DOHH2 (cell line): ENCODE measurements around the gene CNTN2.

Source experiments
- H3F3A ChIP-seq: fragments of 200-600 bp; sonication (generic), shearing (Covaris generic); 2 replicates; pipeline ENCODE4 v1.6.0; 2016; ENCODE audit warnings: antibody characterized with exemption, mild to moderate bottlenecking; ENCODE audit not compliant: control insufficient read depth, insufficient read depth
- H3K27ac ChIP-seq: fragments of 200-600 bp; sonication (generic); 2 replicates; pipeline ENCODE4 v1.5.1; 2014; ENCODE audit warnings: low read depth, mild to moderate bottlenecking, low read length, moderate library complexity
- H3K27me3 ChIP-seq: fragments of 200-600 bp; sonication (generic); 2 replicates; pipeline ENCODE4 v1.6.1; 2014; ENCODE audit warnings: mild to moderate bottlenecking, low read length, mixed read lengths; ENCODE audit not compliant: control insufficient read depth
- H3K36me3 ChIP-seq: fragments of 200-600 bp; sonication (generic); 2 replicates; pipeline ENCODE4 v1.6.1; 2014; ENCODE audit warnings: mild to moderate bottlenecking, low read length, moderate library complexity, mixed read lengths; ENCODE audit not compliant: control insufficient read depth
- H3K4me1 ChIP-seq: fragments of 200-600 bp; sonication (generic); 2 replicates; pipeline ENCODE4 v1.6.1; 2014; ENCODE audit warnings: mild to moderate bottlenecking, low read length, mixed read lengths; ENCODE audit not compliant: control insufficient read depth
- H3K4me2 ChIP-seq: fragments of 200-600 bp; sonication (generic); 2 replicates; pipeline ENCODE4 v1.6.0; 2014; ENCODE audit warnings: mild to moderate bottlenecking, low read length, moderate library complexity
- H3K4me3 ChIP-seq: fragments of 200-600 bp; sonication (generic); 2 replicates; pipeline ENCODE4 v1.5.1; 2014; ENCODE audit warnings: mild to moderate bottlenecking, low read length, mixed read lengths
- H3K79me2 ChIP-seq: fragments of 200-600 bp; sonication (generic); 2 replicates; pipeline ENCODE4 v1.6.1; 2014; ENCODE audit warnings: mild to moderate bottlenecking, low read length, mixed read lengths; ENCODE audit not compliant: control insufficient read depth
- H3K9me2 ChIP-seq: fragments of 200-600 bp; sonication (generic); replicated peaks from 2 replicates; pipeline ENCODE4 v1.6.1; 2014; ENCODE audit warnings: mild to moderate bottlenecking, low read length, mixed read lengths; ENCODE audit not compliant: control insufficient read depth
- H3K9me3 ChIP-seq: fragments of 200-600 bp; sonication (generic); 2 replicates; pipeline ENCODE4 v1.6.1; 2014; ENCODE audit warnings: antibody characterized with exemption, low read length, mixed read lengths; ENCODE audit not compliant: control insufficient read depth, insufficient read depth
- H4K20me1 ChIP-seq: fragments of 200-600 bp; sonication (generic); 2 replicates; pipeline ENCODE4 v1.6.0; 2014; ENCODE audit warnings: low read depth, mild to moderate bottlenecking, antibody characterized with exemption, low read length, moderate library complexity; ENCODE audit not compliant: control insufficient read depth, insufficient read depth
- EZH2phosphoT487 ChIP-seq: fragments of 200-600 bp; sonication (generic); IDR thresholded peaks from 2 replicates; pipeline ENCODE4 v1.6.1; 2017; ENCODE audit warnings: borderline replicate concordance, mild to moderate bottlenecking, antibody characterized with exemption, low read length, moderate library complexity, mixed read lengths
- TF ChIP-seq, protein P1 (sequence below): fragments of 200-600 bp; sonication (generic); IDR thresholded peaks from one replicate; pipeline ENCODE4 v1.5.1; 2014; ENCODE audit warnings: antibody characterized with exemption, mild to moderate bottlenecking, low read depth, low read length; ENCODE audit not compliant: poor library complexity, severe bottlenecking

Gene CNTN2

DNA sequence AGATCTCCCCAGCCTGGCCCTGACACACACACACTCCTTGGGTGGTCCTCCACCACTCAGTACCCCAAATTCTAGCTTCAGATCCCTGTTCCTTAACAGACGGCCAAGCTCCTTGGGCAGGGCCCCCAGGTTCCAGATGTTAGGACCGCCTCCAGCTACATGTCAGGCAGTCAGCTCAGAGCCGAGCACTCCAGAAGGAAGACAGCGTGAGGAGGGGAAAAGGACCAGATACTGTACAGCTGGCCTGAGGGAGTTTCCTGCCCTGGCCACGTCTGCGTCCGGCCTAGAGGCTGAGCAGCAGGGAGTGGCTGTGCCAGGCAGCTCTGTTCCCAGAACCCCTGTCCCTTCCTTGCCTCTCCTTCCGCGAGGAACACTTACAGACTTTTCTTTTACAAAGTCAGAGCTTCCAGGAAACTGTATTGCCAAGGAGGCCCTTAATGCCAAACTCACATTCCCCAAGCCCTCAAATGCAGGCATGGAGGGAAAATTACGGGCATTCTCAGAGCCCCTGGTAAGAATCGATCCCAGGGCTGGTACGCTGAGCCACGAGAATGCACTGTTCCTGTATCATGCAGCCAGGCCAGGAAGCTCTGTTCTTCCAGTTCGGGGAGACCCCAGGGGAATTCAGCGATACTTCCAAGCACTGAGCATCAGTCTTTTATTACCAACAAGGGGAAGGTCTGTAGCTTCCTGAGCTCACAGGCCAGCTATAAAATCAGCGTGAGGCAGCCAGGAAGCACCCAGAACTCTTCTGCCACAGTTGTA is 45.2 kb upstream of the CNTN2 start:
- Histone ChIP-seq H3K79me2 (no peaks in the 10 kb centered on the region), H3K4me2 (no peak overlapping the region), H3K9me3 (no peaks in the 10 kb centered on the region), H3K36me3 (no peaks in the 10 kb centered on the region), H3K27me3 (peaks cover 8% of the 10 kb centered on the region; the same call in 1 of the 2 replicates), H3K4me1 (peaks cover under 1% of the 10 kb centered on the region), H3K27ac (no peak overlapping the region), H3K9me2 (no peaks in the 10 kb centered on the region), H3K4me3 (no peak overlapping the region), H3F3A (no peaks in the 10 kb centered on the region), H4K20me1 (no peaks in the 10 kb centered on the region)
- no peak for TF ChIP-seq EZH2phosphoT487
- TF ChIP-seq, protein P1, sequence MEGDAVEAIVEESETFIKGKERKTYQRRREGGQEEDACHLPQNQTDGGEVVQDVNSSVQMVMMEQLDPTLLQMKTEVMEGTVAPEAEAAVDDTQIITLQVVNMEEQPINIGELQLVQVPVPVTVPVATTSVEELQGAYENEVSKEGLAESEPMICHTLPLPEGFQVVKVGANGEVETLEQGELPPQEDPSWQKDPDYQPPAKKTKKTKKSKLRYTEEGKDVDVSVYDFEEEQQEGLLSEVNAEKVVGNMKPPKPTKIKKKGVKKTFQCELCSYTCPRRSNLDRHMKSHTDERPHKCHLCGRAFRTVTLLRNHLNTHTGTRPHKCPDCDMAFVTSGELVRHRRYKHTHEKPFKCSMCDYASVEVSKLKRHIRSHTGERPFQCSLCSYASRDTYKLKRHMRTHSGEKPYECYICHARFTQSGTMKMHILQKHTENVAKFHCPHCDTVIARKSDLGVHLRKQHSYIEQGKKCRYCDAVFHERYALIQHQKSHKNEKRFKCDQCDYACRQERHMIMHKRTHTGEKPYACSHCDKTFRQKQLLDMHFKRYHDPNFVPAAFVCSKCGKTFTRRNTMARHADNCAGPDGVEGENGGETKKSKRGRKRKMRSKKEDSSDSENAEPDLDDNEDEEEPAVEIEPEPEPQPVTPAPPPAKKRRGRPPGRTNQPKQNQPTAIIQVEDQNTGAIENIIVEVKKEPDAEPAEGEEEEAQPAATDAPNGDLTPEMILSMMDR = no peak

DNA sequence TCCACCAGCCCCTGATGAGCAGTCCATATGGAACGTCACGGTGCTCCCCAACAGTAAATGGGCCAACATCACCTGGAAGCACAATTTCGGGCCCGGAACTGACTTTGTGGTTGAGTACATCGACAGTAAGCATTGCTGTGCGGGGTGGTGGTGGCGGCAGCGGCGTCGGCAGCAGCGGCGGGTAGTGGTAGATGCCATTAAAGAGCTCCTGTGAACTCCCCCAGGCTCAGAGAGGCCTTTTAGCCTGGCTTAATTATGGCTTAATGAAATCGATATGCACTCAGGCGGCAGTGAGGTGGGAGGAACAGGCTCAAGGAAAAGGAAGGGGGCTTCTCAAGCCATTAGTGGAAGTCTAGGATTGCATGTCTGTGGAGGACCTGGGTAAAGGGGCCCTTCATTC is 41.9 kb upstream of the CNTN2 start:
- H3K27me3 ChIP-seq = peaks cover 30% of the 10 kb centered on the region
- no peaks in the 10 kb centered on the region for H3K36me3 ChIP-seq
- no peaks in the 10 kb centered on the region for H3K79me2 ChIP-seq
- H3K27ac ChIP-seq = no peak overlapping the region
- no peaks in the 10 kb centered on the region for H3K4me1 ChIP-seq
- H3K4me2 ChIP-seq = no peak overlapping the region
- H4K20me1 ChIP-seq = no peaks in the 10 kb centered on the region
- TF ChIP-seq EZH2phosphoT487 = no peak
- TF ChIP-seq, protein P1 = no peak
- no peaks in the 10 kb centered on the region for H3K9me2 ChIP-seq
- no peak overlapping the region for H3K4me3 ChIP-seq
- H3K9me3 ChIP-seq = no peaks in the 10 kb centered on the region
- no peaks in the 10 kb centered on the region for H3F3A ChIP-seq

DNA sequence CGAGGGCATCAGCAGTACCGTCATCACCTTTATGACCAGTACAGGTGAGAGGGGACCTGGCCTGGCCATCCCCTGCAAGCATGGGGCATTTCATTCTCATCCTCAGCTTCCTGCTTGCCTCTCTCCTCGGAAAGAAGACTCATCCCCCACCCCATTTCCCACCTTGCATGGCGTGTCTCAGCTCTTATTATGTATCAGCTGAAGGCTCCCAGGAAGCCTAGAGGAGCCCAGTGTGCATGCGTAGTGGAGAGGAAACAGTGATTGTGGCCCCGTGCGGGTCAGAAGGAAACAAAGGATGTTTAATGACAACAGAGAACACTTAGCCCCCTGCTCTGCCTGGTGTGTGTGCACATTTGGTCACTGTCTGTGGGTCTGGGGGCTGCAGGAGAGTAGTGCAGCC is 40.3 kb upstream of the CNTN2 start:
- peaks cover 30% of the 10 kb centered on the region for H3K27me3 ChIP-seq
- no peak overlapping the region for H3K4me2 ChIP-seq
- H4K20me1 ChIP-seq = no peaks in the 10 kb centered on the region
- no peak overlapping the region for H3K4me3 ChIP-seq
- H3K9me2 ChIP-seq = no peaks in the 10 kb centered on the region
- no peaks in the 10 kb centered on the region for H3K9me3 ChIP-seq
- no peaks in the 10 kb centered on the region for H3K4me1 ChIP-seq
- H3K79me2 ChIP-seq = no peaks in the 10 kb centered on the region
- H3K36me3 ChIP-seq = no peaks in the 10 kb centered on the region
- H3K27ac ChIP-seq = no peak overlapping the region
- no peaks in the 10 kb centered on the region for H3F3A ChIP-seq
- TF ChIP-seq, protein P1 = no peak
- no peak for TF ChIP-seq EZH2phosphoT487
